ENCODE results near the gene CDHR3. TPM values are rescaled to one million over a fixed set of nuclear protein-coding genes. Genes with fewer than 3 reads are reported as not detected.

The CDHR3 gene
- total and polyA plus RNA-seq, 4 experiments from 2014 or later, result 1.3 to 12.1 (median 6.7) TPM

- Mint-ChIP-seq H3K36me3 (no peaks in the 10 kb centered on the region), H3K4me3 (no peak overlapping the region), H3K9me3 (no peaks in the 10 kb centered on the region), H3K27ac (peak overlapping the region in 1 of 7 donors; percentile 71), H3K4me1 (no peaks in the 10 kb centered on the region), H3K27me3 (no peaks in the 10 kb centered on the region)
- intact Hi-C loops (cut with micrococcal nuclease), result no loop called here
- Histone ChIP-seq H3K9me3 (ENCODE audit: control insufficient read depth in 1 of 2, low read length in 2 of 2) (no peaks in the 10 kb centered on the region), H3K27me3 (ENCODE audit: insufficient read depth, low read length) (no peaks in the 10 kb centered on the region), H3K4me3 (ENCODE audit: low read length in 2 of 2) (no peak overlapping the region), H3K27ac (ENCODE audit: low read depth, low read length) (no peak overlapping the region), H3K36me3 (ENCODE audit: insufficient read depth, low read length) (no peaks in the 10 kb centered on the region), H3K4me1 (ENCODE audit: insufficient read depth, low read length) (no peaks in the 10 kb centered on the region)
- DNase-seq, result no peak
- CTCF ChIA-PET (ENCODE audit: partially characterized antibody), result no interaction called here
- POLR2A ChIA-PET (ENCODE audit: partially characterized antibody), result no interaction called here
Measured at GRCh38 chr7:105962353-105962752, 711 bp upstream of the CDHR3 start.

- H3K4me1 ChIP-seq (ENCODE audit: insufficient read depth, low read length), result no peaks in the 10 kb centered on the region
- POLR2A ChIA-PET (ENCODE audit: partially characterized antibody), result no interaction called here
- Mint-ChIP-seq H3K4me1 (no peaks in the 10 kb centered on the region), H3K9me3 (no peaks in the 10 kb centered on the region), H3K4me3 (no peak overlapping the region), H3K27ac (peak overlapping the region in 1 of 7 donors; percentile 32), H3K27me3 (no peaks in the 10 kb centered on the region), H3K36me3 (no peaks in the 10 kb centered on the region)
- H3K4me3 ChIP-seq (ENCODE audit: low read length in 2 of 2), result no peak overlapping the region
- no peaks in the 10 kb centered on the region for H3K9me3 ChIP-seq (ENCODE audit: control insufficient read depth in 1 of 2, low read length in 2 of 2)
- CTCF ChIA-PET (ENCODE audit: partially characterized antibody), result interaction anchor here (1.1 to 1.8 kb wide), 2 partner anchors 19 to 211 kb away, joined by 3 read pairs; no protein-coding TSS in a partner anchor
- no peaks in the 10 kb centered on the region for H3K27me3 ChIP-seq (ENCODE audit: insufficient read depth, low read length)
- no peak for DNase-seq
- H3K27ac ChIP-seq (ENCODE audit: low read depth, low read length), result no peak overlapping the region
- intact Hi-C loops (cut with micrococcal nuclease), result no loop called here
- H3K36me3 ChIP-seq (ENCODE audit: insufficient read depth, low read length), result no peaks in the 10 kb centered on the region
Measured at GRCh38 chr7:105971845-105972244, 8.8 kb downstream of the CDHR3 start.

GRCh38 chr7:105972276-105972675 is 9.2 kb downstream of the CDHR3 start:
- CTCF ChIA-PET (ENCODE audit: partially characterized antibody), result interaction anchor here (1.0 to 1.1 kb wide), 2 partner anchors 19 to 212 kb away, joined by 3 read pairs; no protein-coding TSS in a partner anchor

GRCh38 chr7:105974471-105974870 is 11.4 kb downstream of the CDHR3 start:
- H3K4me1 Mint-ChIP-seq, result no peaks in the 10 kb centered on the region
- H3K4me3 Mint-ChIP-seq, result no peak overlapping the region
- H3K27ac Mint-ChIP-seq, result peak overlapping the region in 1 of 7 donors; percentile 27
- intact Hi-C loops (cut with micrococcal nuclease), result no loop called here
- no peaks in the 10 kb centered on the region for H3K9me3 ChIP-seq (ENCODE audit: control insufficient read depth in 1 of 2, low read length in 2 of 2)
- no peaks in the 10 kb centered on the region for H3K36me3 Mint-ChIP-seq
- no peaks in the 10 kb centered on the region for H3K9me3 Mint-ChIP-seq
- H3K27ac ChIP-seq (ENCODE audit: low read depth, low read length), result no peak overlapping the region
- no peak for DNase-seq
- H3K4me1 ChIP-seq (ENCODE audit: insufficient read depth, low read length), result no peaks in the 10 kb centered on the region
- POLR2A ChIA-PET (ENCODE audit: partially characterized antibody), result no interaction called here
- no peaks in the 10 kb centered on the region for H3K36me3 ChIP-seq (ENCODE audit: insufficient read depth, low read length)
- no peak overlapping the region for H3K4me3 ChIP-seq (ENCODE audit: low read length in 2 of 2)
- no peaks in the 10 kb centered on the region for H3K27me3 ChIP-seq (ENCODE audit: insufficient read depth, low read length)
- H3K27me3 Mint-ChIP-seq, result no peaks in the 10 kb centered on the region
- CTCF ChIA-PET (ENCODE audit: partially characterized antibody), result no interaction called here

More at GRCh38 chr7:105972276-105972675, 9.2 kb downstream of the CDHR3 start:
- Mint-ChIP-seq H3K9me3 (no peaks in the 10 kb centered on the region), H3K27ac (no peak overlapping the region), H3K27me3 (no peaks in the 10 kb centered on the region), H3K36me3 (no peaks in the 10 kb centered on the region), H3K4me3 (no peak overlapping the region), H3K4me1 (no peaks in the 10 kb centered on the region)
- POLR2A ChIA-PET (ENCODE audit: partially characterized antibody), result no interaction called here
- DNase-seq, result no peak
- no peak overlapping the region for H3K27ac ChIP-seq (ENCODE audit: low read depth, low read length)
- no peaks in the 10 kb centered on the region for H3K4me1 ChIP-seq (ENCODE audit: insufficient read depth, low read length)
- H3K27me3 ChIP-seq (ENCODE audit: insufficient read depth, low read length), result no peaks in the 10 kb centered on the region
- intact Hi-C loops (cut with micrococcal nuclease), result no loop called here
- H3K9me3 ChIP-seq (ENCODE audit: control insufficient read depth in 1 of 2, low read length in 2 of 2), result no peaks in the 10 kb centered on the region
- no peak overlapping the region for H3K4me3 ChIP-seq (ENCODE audit: low read length in 2 of 2)
- H3K36me3 ChIP-seq (ENCODE audit: insufficient read depth, low read length), result no peaks in the 10 kb centered on the region

- no peaks in the 10 kb centered on the region for H3K9me3 ChIP-seq (ENCODE audit: control insufficient read depth in 1 of 2, low read length in 2 of 2)
- no peak overlapping the region for H3K4me3 ChIP-seq (ENCODE audit: low read length in 2 of 2)
- no peak overlapping the region for H3K27ac ChIP-seq (ENCODE audit: low read depth, low read length)
- DNase-seq, result no peak
- POLR2A ChIA-PET (ENCODE audit: partially characterized antibody), result no interaction called here
- no peaks in the 10 kb centered on the region for H3K36me3 ChIP-seq (ENCODE audit: insufficient read depth, low read length)
- intact Hi-C loops (cut with micrococcal nuclease), result no loop called here
- Mint-ChIP-seq H3K9me3 (no peaks in the 10 kb centered on the region), H3K27me3 (no peaks in the 10 kb centered on the region), H3K4me3 (no peak overlapping the region), H3K4me1 (no peaks in the 10 kb centered on the region), H3K36me3 (no peaks in the 10 kb centered on the region), H3K27ac (no peak overlapping the region)
- no peaks in the 10 kb centered on the region for H3K27me3 ChIP-seq (ENCODE audit: insufficient read depth, low read length)
- CTCF ChIA-PET (ENCODE audit: partially characterized antibody), result interaction anchor here (0.6 kb wide), 1 partner anchor 318 kb away, joined by 3 read pairs; no protein-coding TSS in a partner anchor
- H3K4me1 ChIP-seq (ENCODE audit: insufficient read depth, low read length), result no peaks in the 10 kb centered on the region
Measured at GRCh38 chr7:105975770-105976417, 12.8 kb downstream of the CDHR3 start.

GRCh38 chr7:105976868-105977267 is 13.8 kb downstream of the CDHR3 start:
- no peak for DNase-seq
- POLR2A ChIA-PET (ENCODE audit: partially characterized antibody), result no interaction called here
- intact Hi-C loops (cut with micrococcal nuclease), result no loop called here
- no peaks in the 10 kb centered on the region for H3K9me3 Mint-ChIP-seq
- no peak overlapping the region for H3K27ac Mint-ChIP-seq
- CTCF ChIA-PET (ENCODE audit: partially characterized antibody), result no interaction called here
- H3K36me3 Mint-ChIP-seq, result no peaks in the 10 kb centered on the region
- Histone ChIP-seq H3K4me1 (ENCODE audit: insufficient read depth, low read length) (no peaks in the 10 kb centered on the region), H3K4me3 (ENCODE audit: low read length in 2 of 2) (no peak overlapping the region), H3K27me3 (ENCODE audit: insufficient read depth, low read length) (no peaks in the 10 kb centered on the region), H3K9me3 (ENCODE audit: control insufficient read depth in 1 of 2, low read length in 2 of 2) (no peaks in the 10 kb centered on the region), H3K36me3 (ENCODE audit: insufficient read depth, low read length) (no peaks in the 10 kb centered on the region), H3K27ac (ENCODE audit: low read depth, low read length) (no peak overlapping the region)
- peaks cover 0 to 3% of the 10 kb centered on the region in 2 donors for H3K27me3 Mint-ChIP-seq
- no peak overlapping the region for H3K4me3 Mint-ChIP-seq
- H3K4me1 Mint-ChIP-seq, result no peaks in the 10 kb centered on the region

GRCh38 chr7:105978035-105978434 is 15.0 kb downstream of the CDHR3 start:
- Histone ChIP-seq H3K36me3 (ENCODE audit: insufficient read depth, low read length) (no peaks in the 10 kb centered on the region), H3K27ac (ENCODE audit: low read depth, low read length) (no peak overlapping the region), H3K4me1 (ENCODE audit: insufficient read depth, low read length) (no peaks in the 10 kb centered on the region), H3K27me3 (ENCODE audit: insufficient read depth, low read length) (no peaks in the 10 kb centered on the region), H3K9me3 (ENCODE audit: control insufficient read depth in 1 of 2, low read length in 2 of 2) (no peaks in the 10 kb centered on the region), H3K4me3 (ENCODE audit: low read length in 2 of 2) (no peak overlapping the region)
- ChIA-PET POLR2A (ENCODE audit: partially characterized antibody) (no interaction called here), CTCF (ENCODE audit: partially characterized antibody) (interaction anchor here (1.2 kb wide), 1 partner anchor 218 kb away, joined by 3 read pairs; no protein-coding TSS in a partner anchor)
- Mint-ChIP-seq H3K4me1 (no peaks in the 10 kb centered on the region), H3K9me3 (no peaks in the 10 kb centered on the region), H3K36me3 (no peaks in the 10 kb centered on the region), H3K4me3 (no peak overlapping the region), H3K27ac (no peak overlapping the region), H3K27me3 (peaks cover 0 to 5% of the 10 kb centered on the region in 2 donors)
- intact Hi-C loops (cut with micrococcal nuclease), result no loop called here
- DNase-seq, result no peak

Data from CD4-positive, alpha-beta memory T cell (primary cell).